SK-N-SH treated with all-trans-retinoic acid at 6 μM for 48 hours (cell line): ENCODE data around the gene TDRD9.

Experiments used
- ATAC-seq: fragments of 200-7000 bp; cut with Tn5 transposase; 3 replicates; pipeline ENCODE4 v1.9.1; 2020; ENCODE audit warnings: mild to moderate bottlenecking, moderate library complexity
- ARNTL ChIP-seq: fragments of 450-650 bp; formaldehyde crosslinking; IDR thresholded peaks from 2 replicates; pipeline ENCODE4 v1.5.0; 2020; ENCODE audit warnings: low read depth, mild to moderate bottlenecking, moderate library complexity, borderline replicate concordance
- BACH2 ChIP-seq: fragments of 250-450 bp; sonication (Bioruptor Pico); IDR thresholded peaks from 2 replicates; pipeline ENCODE4 v1.9.0; 2021; ENCODE audit warnings: mild to moderate bottlenecking, borderline replicate concordance
- CREB5 ChIP-seq: fragments of 250-450 bp; sonication (Bioruptor Pico); IDR thresholded peaks from 2 replicates; pipeline ENCODE4 v1.5.1; 2020; ENCODE audit warnings: low read depth, mild to moderate bottlenecking, moderate library complexity
- ESRRG ChIP-seq: fragments of 250-450 bp; sonication (Bioruptor Pico); IDR thresholded peaks from 2 replicates; pipeline ENCODE4 v1.6.1; 2021; ENCODE audit warnings: mild to moderate bottlenecking
- GLIS3 ChIP-seq: fragments of 250-450 bp; sonication (Bioruptor Pico); IDR thresholded peaks from 2 replicates; pipeline ENCODE4 v1.5.0; 2020; ENCODE audit warnings: mild to moderate bottlenecking, moderate library complexity
- ISL1 ChIP-seq: fragments of 250-450 bp; sonication (Bioruptor Pico); IDR thresholded peaks from 2 replicates; pipeline ENCODE4 v2.1.2; 2022; ENCODE audit warnings: mild to moderate bottlenecking, moderate library complexity
- OSR1 ChIP-seq: fragments of 250-450 bp; sonication (Bioruptor Pico); IDR thresholded peaks from 2 replicates; pipeline ENCODE4 v1.8.0; 2022; ENCODE audit warnings: moderate library complexity, mild to moderate bottlenecking, inconsistent platforms
- PATZ1 ChIP-seq: fragments of 250-450 bp; sonication (Bioruptor Pico); IDR thresholded peaks from 2 replicates; pipeline ENCODE4 v1.8.0; 2020; ENCODE audit warnings: mild to moderate bottlenecking, moderate library complexity, borderline replicate concordance
- POU6F1 ChIP-seq: fragments of 250-450 bp; sonication (Bioruptor Pico); IDR thresholded peaks from 2 replicates; pipeline ENCODE4 v1.8.0; 2021; ENCODE audit warnings: low read depth, mild to moderate bottlenecking, moderate library complexity, borderline replicate concordance
- PPARA ChIP-seq: fragments of 250-450 bp; sonication (Bioruptor Pico); IDR thresholded peaks from 2 replicates; pipeline ENCODE4 v1.5.0; 2020; ENCODE audit warnings: mild to moderate bottlenecking, borderline replicate concordance
- RARB ChIP-seq: fragments of 250-450 bp; sonication (Bioruptor Pico); IDR thresholded peaks from 2 replicates; pipeline ENCODE4 v1.8.0; 2021; ENCODE audit warnings: mild to moderate bottlenecking, moderate library complexity
- SNAI2 ChIP-seq: fragments of 250-450 bp; sonication (Bioruptor Pico); IDR thresholded peaks from 2 replicates; pipeline ENCODE4 v1.5.0; 2020; ENCODE audit warnings: mild to moderate bottlenecking, moderate library complexity
- TCF4 ChIP-seq: fragments of 250-450 bp; sonication (Bioruptor Pico); IDR thresholded peaks from 2 replicates; pipeline ENCODE4 v1.8.0; 2021; ENCODE audit warnings: mild to moderate bottlenecking, moderate library complexity, borderline replicate concordance
- TOX ChIP-seq: fragments of 250-450 bp; sonication (Bioruptor Pico); IDR thresholded peaks from 2 replicates; pipeline ENCODE4 v1.8.0; 2021; ENCODE audit warnings: mild to moderate bottlenecking, moderate library complexity, borderline replicate concordance
- TSHZ2 ChIP-seq: fragments of 250-450 bp; sonication (Bioruptor Pico); IDR thresholded peaks from 2 replicates; pipeline ENCODE4 v1.5.0; 2020; ENCODE audit warnings: mild to moderate bottlenecking, moderate library complexity
- ZC3H10 ChIP-seq: fragments of 250-450 bp; sonication (Bioruptor Pico); IDR thresholded peaks from 2 replicates; pipeline ENCODE4 v1.5.1; 2021; ENCODE audit warnings: mild to moderate bottlenecking, moderate library complexity
- ZFP3 ChIP-seq: fragments of 250-450 bp; sonication (Bioruptor Pico); IDR thresholded peaks from 2 replicates; pipeline ENCODE4 v1.5.0; 2020; ENCODE audit warnings: mild to moderate bottlenecking, moderate library complexity
- ZFP30 ChIP-seq: fragments of 450-650 bp; formaldehyde crosslinking; IDR thresholded peaks from 2 replicates; pipeline ENCODE4 v1.5.0; 2022; ENCODE audit warnings: mild to moderate bottlenecking, moderate library complexity
- ZNF565 ChIP-seq: fragments of 450-650 bp; formaldehyde crosslinking; conservative IDR thresholded peaks from 2 replicates; pipeline ENCODE4 v1.5.0; 2020; ENCODE audit warnings: low read depth, mild to moderate bottlenecking, moderate library complexity
- ZNF70 ChIP-seq: fragments of 450-650 bp; formaldehyde crosslinking; IDR thresholded peaks from 2 replicates; pipeline ENCODE4 v1.5.0; 2020; ENCODE audit warnings: mild to moderate bottlenecking, moderate library complexity
- ZNF8 ChIP-seq: fragments of 450-650 bp; formaldehyde crosslinking; IDR thresholded peaks from 2 replicates; pipeline ENCODE4 v1.5.0; 2020; ENCODE audit warnings: mild to moderate bottlenecking, moderate library complexity
- TF ChIP-seq, protein P1 (sequence below): fragments of 250-450 bp; sonication (Bioruptor Pico); IDR thresholded peaks from 2 replicates; pipeline ENCODE4 v1.5.1; 2021; ENCODE audit warnings: mild to moderate bottlenecking, moderate library complexity

Gene TDRD9

DNA sequence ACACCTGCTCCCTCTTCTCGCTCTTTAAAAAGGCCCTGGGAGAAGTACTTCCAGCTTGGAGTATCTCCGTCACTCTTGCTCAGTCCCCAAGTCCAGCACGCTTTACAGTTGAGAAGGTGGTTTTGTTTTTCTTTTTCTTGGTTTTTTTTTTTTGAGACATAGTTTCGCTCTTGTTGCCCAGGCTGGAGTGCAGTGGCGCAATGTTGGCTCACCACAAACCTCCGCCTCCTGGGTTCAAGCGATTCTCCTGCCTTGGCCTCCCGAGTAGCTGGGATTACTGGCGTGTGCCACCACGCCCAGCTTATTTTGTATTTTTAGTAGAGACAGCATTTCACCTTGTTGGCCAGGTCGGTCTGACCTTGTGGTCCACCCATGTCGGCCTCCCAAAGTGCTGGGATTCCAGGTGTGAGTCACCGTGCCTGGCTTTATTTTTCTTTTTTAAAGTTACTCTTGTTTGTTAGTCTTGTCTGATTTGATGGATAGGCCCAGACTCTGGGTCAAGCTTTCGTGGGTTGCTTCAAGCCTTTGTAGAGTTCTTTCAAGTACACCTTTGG, 1.9 kb downstream of the TDRD9 start:
- TF ChIP-seq TSHZ2 (no peak), CREB5 (no peak), RARB (CRISPR knock-in tag) (no peak), ZNF565 (CRISPR knock-in tag) (no peak), TOX (CRISPR knock-in tag) (no peak), SNAI2 (CRISPR knock-in tag) (no peak)
- TF ChIP-seq, all 23 proteins: peak for 0
- ATAC-seq, result no peak

DNA sequence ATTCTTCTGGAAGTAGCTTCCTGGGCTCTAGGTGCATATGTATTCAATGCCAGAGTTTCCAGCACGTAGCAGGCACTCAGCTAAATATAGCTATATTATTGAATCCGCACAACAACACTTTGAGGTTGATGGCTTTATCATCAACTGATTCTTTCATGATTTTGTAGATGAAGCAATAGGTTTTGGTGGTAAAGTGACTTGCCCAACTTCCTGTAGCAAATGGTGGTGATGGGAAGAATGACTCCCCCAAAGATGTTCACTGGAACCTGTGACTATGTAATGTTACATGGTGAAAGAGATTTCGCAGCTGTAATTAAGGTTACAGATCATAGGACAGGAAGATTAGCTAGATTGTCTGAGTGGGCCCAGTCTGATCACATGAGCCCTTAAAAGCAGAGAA, 3.2 kb downstream of the TDRD9 start:
- TF ChIP-seq ZNF70 (CRISPR knock-in tag) (no peak), CREB5 (no peak), TCF4 (CRISPR knock-in tag) (no peak), ARNTL (CRISPR knock-in tag) (no peak), ZNF565 (CRISPR knock-in tag) (no peak), ESRRG (CRISPR knock-in tag) (no peak), OSR1 (CRISPR knock-in tag) (no peak), PPARA (CRISPR knock-in tag) (no peak), PATZ1 (CRISPR knock-in tag) (no peak), SNAI2 (CRISPR knock-in tag) (no peak), ZC3H10 (CRISPR knock-in tag) (no peak), TOX (CRISPR knock-in tag) (no peak), ISL1 (CRISPR knock-in tag) (no peak), POU6F1 (CRISPR knock-in tag) (no peak), BACH2 (CRISPR knock-in tag) (no peak), ZFP3 (CRISPR knock-in tag) (no peak), ZNF8 (CRISPR knock-in tag) (no peak), ZFP30 (no peak), GLIS3 (CRISPR knock-in tag) (no peak)
- TF ChIP-seq, protein P1, sequence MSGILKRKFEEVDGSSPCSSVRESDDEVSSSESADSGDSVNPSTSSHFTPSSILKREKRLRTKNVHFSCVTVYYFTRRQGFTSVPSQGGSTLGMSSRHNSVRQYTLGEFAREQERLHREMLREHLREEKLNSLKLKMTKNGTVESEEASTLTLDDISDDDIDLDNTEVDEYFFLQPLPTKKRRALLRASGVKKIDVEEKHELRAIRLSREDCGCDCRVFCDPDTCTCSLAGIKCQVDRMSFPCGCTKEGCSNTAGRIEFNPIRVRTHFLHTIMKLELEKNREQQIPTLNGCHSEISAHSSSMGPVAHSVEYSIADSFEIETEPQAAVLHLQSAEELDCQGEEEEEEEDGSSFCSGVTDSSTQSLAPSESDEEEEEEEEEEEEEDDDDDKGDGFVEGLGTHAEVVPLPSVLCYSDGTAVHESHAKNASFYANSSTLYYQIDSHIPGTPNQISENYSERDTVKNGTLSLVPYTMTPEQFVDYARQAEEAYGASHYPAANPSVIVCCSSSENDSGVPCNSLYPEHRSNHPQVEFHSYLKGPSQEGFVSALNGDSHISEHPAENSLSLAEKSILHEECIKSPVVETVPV (CRISPR knock-in tag), result no peak
- ATAC-seq, result no peak
